Measurements from ENCODE around the gene TMEM45A.
"Not testable (repeated sequence)": the region's sequence is repeated elsewhere in the genome, so short reads cannot be mapped to it uniquely, and the experiment has no call there.

TMEM45A gene

DNA sequence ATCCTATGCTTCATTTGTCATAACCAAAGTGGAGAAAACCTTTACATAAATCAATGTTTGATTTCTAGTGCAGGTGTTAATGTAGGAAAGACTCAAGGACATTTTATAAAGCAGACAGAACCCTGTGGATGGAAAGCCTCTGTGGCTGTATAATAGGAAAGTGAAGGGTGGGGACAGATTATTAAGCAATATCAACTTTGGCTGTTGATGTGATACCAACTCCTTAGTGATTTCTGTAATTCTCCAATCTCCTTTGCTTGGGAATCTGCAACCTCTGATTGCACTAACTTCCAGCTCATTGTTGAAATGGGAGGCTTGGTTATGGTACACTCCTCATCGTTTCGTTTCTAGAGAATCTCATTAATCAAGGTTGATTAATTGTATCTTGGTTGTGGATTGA, 87.7 kb downstream of the TMEM45A start:
- no peak overlapping the region for H2AFZ ChIP-seq (ENCODE audit: low read depth)
- H3K4me2 ChIP-seq = no peak overlapping the region
- H3K4me3 ChIP-seq (IDR thresholded peaks at IDR 0.05; ENCODE audit: insufficient read depth, low read depth, low read length) = no peak overlapping the region
- no peaks in the 10 kb centered on the region for H3K36me3 ChIP-seq (ENCODE audit: insufficient read depth)
- TF ChIP-seq, protein P1, sequence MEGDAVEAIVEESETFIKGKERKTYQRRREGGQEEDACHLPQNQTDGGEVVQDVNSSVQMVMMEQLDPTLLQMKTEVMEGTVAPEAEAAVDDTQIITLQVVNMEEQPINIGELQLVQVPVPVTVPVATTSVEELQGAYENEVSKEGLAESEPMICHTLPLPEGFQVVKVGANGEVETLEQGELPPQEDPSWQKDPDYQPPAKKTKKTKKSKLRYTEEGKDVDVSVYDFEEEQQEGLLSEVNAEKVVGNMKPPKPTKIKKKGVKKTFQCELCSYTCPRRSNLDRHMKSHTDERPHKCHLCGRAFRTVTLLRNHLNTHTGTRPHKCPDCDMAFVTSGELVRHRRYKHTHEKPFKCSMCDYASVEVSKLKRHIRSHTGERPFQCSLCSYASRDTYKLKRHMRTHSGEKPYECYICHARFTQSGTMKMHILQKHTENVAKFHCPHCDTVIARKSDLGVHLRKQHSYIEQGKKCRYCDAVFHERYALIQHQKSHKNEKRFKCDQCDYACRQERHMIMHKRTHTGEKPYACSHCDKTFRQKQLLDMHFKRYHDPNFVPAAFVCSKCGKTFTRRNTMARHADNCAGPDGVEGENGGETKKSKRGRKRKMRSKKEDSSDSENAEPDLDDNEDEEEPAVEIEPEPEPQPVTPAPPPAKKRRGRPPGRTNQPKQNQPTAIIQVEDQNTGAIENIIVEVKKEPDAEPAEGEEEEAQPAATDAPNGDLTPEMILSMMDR (conservative IDR thresholded peaks at IDR 0.05; ENCODE audit: low read depth, low read length) = no peak
- no peaks in the 10 kb centered on the region for H3K4me1 ChIP-seq (ENCODE audit: low read depth, poor library complexity, severe bottlenecking)
- no peaks in the 10 kb centered on the region for H3K27me3 ChIP-seq (ENCODE audit: insufficient read depth, low read depth)
- no peaks in the 10 kb centered on the region for H3K79me2 ChIP-seq (ENCODE audit: insufficient read depth, low read depth)
- H3K9ac ChIP-seq = no peak overlapping the region
- H3K27ac ChIP-seq = no peak overlapping the region
- no peaks in the 10 kb centered on the region for H4K20me1 ChIP-seq (ENCODE audit: insufficient read depth)

DNA sequence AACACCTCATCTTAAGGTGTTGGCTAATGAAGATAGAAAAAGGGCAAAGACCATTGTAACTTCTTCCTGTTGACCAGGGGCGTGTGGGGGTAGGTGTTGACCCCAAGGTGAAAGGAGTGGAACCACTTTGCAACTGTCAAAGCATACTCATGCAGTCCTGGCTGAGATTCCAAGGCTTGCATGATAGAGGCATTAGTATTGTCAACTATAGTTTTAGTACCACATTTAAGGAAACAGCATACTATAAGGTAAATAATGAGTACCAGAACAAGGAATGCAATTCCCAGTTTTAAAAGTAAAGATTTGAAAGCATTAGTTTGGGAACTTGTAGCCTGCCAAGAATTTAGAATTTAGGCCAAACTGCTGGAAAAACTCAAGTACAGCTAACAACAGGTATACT, 89.2 kb downstream of the TMEM45A start:
- no peak overlapping the region for H3K4me3 ChIP-seq (IDR thresholded peaks at IDR 0.05; ENCODE audit: insufficient read depth, low read depth, low read length)
- H2AFZ ChIP-seq (ENCODE audit: low read depth) = no peak overlapping the region
- no peaks in the 10 kb centered on the region for H3K4me1 ChIP-seq (ENCODE audit: low read depth, poor library complexity, severe bottlenecking)
- no peaks in the 10 kb centered on the region for H3K36me3 ChIP-seq (ENCODE audit: insufficient read depth)
- H3K27me3 ChIP-seq (ENCODE audit: insufficient read depth, low read depth) = no peaks in the 10 kb centered on the region
- H3K4me2 ChIP-seq = no peak overlapping the region
- no peak overlapping the region for H3K27ac ChIP-seq
- H4K20me1 ChIP-seq (ENCODE audit: insufficient read depth) = no peaks in the 10 kb centered on the region
- H3K79me2 ChIP-seq (ENCODE audit: insufficient read depth, low read depth) = no peaks in the 10 kb centered on the region
- TF ChIP-seq, protein P1 (conservative IDR thresholded peaks at IDR 0.05; ENCODE audit: low read depth, low read length) = no peak
- no peak overlapping the region for H3K9ac ChIP-seq

DNA sequence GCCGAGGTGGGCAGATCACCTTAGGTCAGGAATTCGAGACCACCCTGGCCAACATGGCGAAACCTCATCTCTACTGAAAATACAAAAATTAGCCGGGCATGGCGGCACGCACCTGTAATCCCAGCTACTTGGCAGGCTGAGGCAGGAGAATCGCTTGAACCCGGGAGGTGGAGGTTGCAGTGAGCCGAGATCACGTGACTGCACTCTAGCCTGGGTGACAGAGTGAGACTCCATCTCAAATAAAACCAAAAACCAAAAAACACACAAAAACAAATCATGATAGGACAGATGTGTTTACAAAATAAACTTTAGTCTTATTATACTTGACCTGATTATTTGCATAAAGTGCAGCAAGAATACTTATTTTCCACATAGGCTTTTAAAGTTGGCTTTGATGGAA, 89.7 kb downstream of the TMEM45A start:
- H3K4me2 ChIP-seq; H2AFZ ChIP-seq (ENCODE audit: low read depth); H3K36me3 ChIP-seq (ENCODE audit: insufficient read depth); H4K20me1 ChIP-seq (ENCODE audit: insufficient read depth); H3K9ac ChIP-seq; H3K27ac ChIP-seq; H3K4me1 ChIP-seq (ENCODE audit: low read depth, poor library complexity, severe bottlenecking); H3K4me3 ChIP-seq (IDR thresholded peaks at IDR 0.05; ENCODE audit: insufficient read depth, low read depth, low read length); H3K27me3 ChIP-seq (ENCODE audit: insufficient read depth, low read depth); H3K79me2 ChIP-seq (ENCODE audit: insufficient read depth, low read depth): not testable (repeated sequence)

DNA sequence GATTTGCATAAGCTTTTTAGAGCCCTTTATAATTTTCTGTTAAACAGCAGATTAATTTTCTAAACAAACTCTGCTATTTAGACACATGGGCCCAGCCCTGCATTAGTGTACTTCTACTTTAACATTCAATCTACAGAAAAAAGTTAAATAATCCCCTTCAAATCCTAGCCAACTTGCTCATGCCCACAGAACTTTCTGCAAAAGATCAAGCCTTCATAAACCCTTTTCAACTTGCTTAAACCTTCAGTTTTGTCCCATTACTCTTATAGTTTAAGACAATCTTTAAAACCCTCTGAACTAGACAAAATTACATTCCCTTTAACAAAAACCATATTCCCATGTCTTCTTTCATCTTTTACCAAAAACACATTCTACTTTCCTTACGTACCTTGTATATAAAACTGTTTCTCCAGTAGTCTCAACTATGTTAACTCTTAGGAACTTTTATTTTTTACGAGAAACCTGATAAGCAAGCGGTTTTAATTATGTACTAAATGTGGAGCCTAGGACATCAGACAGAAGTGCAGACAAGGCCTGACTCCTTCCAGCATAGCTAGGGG, 91.8 kb downstream of the TMEM45A start:
- H4K20me1 ChIP-seq (ENCODE audit: insufficient read depth) = no peaks in the 10 kb centered on the region
- H3K9ac ChIP-seq = no peak overlapping the region
- H2AFZ ChIP-seq (ENCODE audit: low read depth) = no peak overlapping the region
- no peak overlapping the region for H3K27ac ChIP-seq
- no peaks in the 10 kb centered on the region for H3K79me2 ChIP-seq (ENCODE audit: insufficient read depth, low read depth)
- no peaks in the 10 kb centered on the region for H3K36me3 ChIP-seq (ENCODE audit: insufficient read depth)
- TF ChIP-seq, protein P1 (conservative IDR thresholded peaks at IDR 0.05; ENCODE audit: low read depth, low read length) = no peak
- H3K4me3 ChIP-seq (IDR thresholded peaks at IDR 0.05; ENCODE audit: insufficient read depth, low read depth, low read length) = no peak overlapping the region
- no peaks in the 10 kb centered on the region for H3K4me1 ChIP-seq (ENCODE audit: low read depth, poor library complexity, severe bottlenecking)
- no peak overlapping the region for H3K4me2 ChIP-seq
- no peaks in the 10 kb centered on the region for H3K27me3 ChIP-seq (ENCODE audit: insufficient read depth, low read depth)

DNA sequence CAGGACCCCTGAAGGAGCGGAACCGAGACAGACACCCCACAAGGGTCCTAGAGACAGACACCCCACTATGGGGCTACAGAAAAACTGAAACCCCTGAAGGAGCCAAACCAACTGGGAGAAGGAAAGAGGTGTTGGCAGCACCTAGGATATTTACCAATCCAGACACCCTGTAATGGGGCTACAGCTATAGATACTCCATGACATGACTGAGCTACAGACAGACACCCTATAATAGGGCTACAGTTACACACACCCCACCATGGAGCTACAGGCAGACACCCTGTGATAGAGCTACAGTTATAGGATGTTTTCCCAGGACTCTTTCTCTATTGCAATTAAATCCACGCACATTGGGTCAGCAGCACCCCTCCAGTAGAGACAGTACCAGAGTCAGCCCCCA, 94.4 kb downstream of the TMEM45A start:
- Histone ChIP-seq H4K20me1 (ENCODE audit: insufficient read depth) (no peaks in the 10 kb centered on the region), H2AFZ (ENCODE audit: low read depth) (no peak overlapping the region), H3K79me2 (ENCODE audit: insufficient read depth, low read depth) (no peaks in the 10 kb centered on the region), H3K4me3 (IDR thresholded peaks at IDR 0.05; ENCODE audit: insufficient read depth, low read depth, low read length) (no peak overlapping the region), H3K27ac (no peak overlapping the region), H3K9ac (no peak overlapping the region), H3K4me1 (ENCODE audit: low read depth, poor library complexity, severe bottlenecking) (no peaks in the 10 kb centered on the region), H3K4me2 (no peak overlapping the region), H3K27me3 (ENCODE audit: insufficient read depth, low read depth) (no peaks in the 10 kb centered on the region), H3K36me3 (ENCODE audit: insufficient read depth) (no peaks in the 10 kb centered on the region)
- TF ChIP-seq, protein P1 (conservative IDR thresholded peaks at IDR 0.05; ENCODE audit: low read depth, low read length) = no peak
